SW 1271 (cell line): ENCODE measurements around the gene CAMK1.
"Not testable (repeated sequence)": the region's sequence is repeated elsewhere in the genome, so short reads cannot be mapped to it uniquely, and the experiment has no call there.

Experiments used
- DNase-seq, 2 experiments: peaks; one replicate each; lab custom pipeline; 2025; lab: John Stamatoyannopoulos, UW

CAMK1 gene

GRCh38 chr3:9776896-9777693 is 7.3 kb upstream of the CAMK1 start:
- DNase-seq: no peak

DNA sequence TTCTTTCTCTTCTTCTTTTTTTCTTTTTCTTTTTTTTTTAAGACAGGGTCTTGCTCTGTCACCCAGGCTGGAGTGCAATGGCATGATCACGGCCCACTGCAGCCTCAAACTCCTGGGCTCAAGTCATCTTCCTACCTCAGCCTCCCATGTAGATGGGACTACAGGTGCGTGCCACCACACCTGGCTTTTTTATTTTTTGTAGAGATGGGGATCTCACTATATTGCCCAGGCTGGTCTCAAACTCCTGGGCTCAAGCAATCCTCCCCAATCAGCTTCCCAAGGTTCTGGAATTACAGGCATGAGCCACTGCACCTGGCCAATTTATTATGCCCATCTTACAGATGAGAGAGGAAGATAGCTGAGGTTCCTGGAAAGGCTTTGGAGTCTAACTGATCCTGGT is 1.3 kb upstream of the CAMK1 start:
- DNase-seq: not testable (repeated sequence)

DNA sequence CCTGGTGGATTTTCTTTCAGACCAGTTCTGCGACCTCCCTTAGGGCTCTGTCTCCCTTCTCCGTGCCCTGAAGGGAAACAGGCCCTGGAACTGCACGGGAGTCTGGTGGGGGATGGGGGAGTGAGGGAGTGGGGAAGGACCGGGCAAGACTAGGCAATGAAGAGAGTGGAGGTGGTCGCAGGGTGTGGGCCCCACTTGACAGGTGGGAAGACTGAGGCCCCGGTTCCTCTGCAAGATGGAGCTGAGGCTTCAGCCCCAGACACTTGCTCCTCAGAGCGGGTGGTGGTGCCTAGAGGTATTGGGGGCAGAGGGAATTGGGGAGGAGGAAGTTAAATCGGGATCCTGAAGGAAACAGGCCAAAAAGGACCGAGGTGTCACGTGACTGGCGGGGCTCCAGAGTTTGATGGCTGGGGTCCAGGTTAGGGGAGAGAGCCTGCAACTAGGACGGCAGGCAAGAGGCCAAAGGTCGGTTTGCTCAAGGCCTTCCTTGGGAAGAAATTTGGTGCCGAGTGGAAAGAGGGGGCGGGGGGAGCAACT is 597 bp upstream of the CAMK1 start:
- no peak for DNase-seq

- no peak for DNase-seq
Measured at GRCh38 chr3:9769012-9769411, 735 bp downstream of the CAMK1 start.

- no peak for DNase-seq
Measured at GRCh38 chr3:9768141-9768775, 1.5 kb downstream of the CAMK1 start.

GRCh38 chr3:9767418-9767817 is 2.3 kb downstream of the CAMK1 start:
- DNase-seq: no peak

DNA sequence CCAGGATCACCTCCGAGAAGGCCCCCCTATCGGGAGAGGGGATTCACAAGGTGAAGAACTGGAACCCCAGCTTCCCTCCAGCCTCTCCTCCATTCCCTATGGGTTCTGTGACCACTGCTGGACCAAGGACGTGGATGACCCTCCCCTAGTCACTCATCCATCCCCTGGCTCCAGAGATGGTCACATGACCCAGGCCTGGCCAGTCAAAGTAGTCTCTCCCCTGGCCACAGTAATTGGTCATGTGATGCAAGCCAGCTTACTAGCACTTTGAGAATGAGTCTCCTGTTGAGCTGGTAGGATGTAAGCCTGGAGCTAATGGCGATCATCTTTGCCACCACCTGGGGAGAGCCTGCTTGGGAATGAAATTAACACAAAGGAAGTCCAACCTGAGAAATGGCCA is 3.9 kb downstream of the CAMK1 start:
- DNase-seq: no peak

DNA sequence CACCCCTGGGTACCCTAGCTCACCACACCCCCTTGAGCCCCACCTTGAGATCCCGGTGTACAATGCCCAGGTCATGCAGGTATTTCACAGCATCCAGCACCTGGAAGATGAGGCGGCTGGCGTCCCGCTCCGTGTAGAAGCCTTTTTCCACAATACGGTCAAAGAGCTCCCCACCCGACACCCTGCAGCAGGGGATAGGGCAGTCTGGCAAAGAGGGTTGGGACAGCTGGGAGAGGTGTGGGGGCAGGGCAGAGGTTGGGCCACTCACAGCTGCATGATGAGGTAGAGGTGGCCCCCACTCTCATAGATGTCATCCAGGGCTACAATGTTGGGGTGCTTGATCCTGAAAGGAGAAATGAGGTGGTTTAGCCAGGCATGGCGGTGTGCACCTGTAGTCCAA is 6.9 kb downstream of the CAMK1 start:
- DNase-seq: no peak

DNA sequence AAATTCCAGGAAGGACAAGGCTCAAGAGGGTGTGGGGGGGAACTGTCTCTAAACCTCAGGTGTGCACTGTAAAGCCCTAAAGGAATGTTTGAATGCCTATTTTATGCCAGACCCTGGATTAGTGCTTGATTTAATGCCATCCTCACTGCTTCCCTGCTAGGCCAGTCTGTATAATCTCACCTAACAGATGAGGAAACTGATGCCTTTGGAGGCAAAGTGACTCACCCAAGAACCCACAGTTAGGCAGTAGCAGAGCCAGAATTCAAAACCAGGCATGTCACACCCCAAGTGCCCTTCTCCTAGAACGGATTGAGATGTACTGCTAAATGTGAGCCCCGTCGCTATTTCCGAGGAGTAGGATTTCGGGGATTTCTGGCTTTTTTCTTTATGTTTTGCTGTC is 7.8 kb downstream of the CAMK1 start:
- DNase-seq: no peak

DNA sequence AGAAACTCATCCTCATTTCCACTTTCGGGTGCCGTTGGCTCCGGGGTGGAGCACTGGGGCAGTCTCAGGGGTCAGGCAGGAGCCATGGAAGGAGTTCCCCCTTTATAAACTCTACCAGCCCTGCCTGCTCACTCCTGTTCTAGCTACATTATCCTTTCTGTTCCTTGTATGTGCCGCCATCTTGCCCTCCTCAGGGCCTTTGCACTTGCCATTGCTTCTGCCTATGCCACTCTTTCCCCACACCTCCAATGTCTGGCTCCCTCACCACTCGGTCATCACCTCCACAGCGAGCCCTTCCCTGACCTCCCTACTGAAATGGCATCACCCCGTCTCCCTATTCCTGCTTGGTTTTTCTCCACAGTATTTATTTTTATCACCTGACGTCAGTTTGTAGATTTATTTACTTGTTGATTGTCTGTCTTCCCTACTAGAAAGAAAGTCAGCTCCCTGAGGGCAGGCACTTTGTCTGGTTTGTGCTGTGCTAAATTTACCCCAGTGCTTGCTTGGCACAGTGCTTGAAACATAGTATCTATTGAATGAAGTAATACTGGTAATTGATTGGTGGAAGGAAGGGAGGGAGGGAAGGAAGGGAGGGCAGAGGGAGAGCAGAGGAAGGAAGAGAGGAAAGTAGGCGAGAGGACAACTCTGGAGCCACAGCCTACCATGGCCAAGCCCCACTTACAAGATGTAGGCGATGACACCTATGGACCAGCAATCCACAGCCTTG is 8.8 kb downstream of the CAMK1 start:
- no peak for DNase-seq

DNA sequence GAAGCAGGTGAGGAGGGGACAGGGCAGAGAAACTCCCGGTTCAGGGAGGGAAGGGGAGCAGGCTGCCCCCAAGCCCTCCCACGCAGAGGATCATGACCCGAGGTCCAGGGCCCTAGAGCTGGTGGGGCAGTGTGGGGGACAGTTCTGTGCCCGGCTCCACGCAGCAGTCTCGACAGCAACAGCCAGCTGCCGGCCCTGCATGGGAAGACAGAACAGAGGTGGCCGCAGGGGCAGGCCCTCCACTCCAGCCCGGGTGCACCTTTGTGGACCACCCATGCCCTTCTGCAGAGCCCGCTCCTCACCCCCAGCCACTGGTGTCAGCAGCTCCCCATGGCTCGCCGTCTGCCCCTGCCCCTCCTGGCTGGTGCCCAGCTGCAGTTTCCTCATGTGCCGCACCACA is 12.3 kb downstream of the CAMK1 start:
- DNase-seq: no peak

DNA sequence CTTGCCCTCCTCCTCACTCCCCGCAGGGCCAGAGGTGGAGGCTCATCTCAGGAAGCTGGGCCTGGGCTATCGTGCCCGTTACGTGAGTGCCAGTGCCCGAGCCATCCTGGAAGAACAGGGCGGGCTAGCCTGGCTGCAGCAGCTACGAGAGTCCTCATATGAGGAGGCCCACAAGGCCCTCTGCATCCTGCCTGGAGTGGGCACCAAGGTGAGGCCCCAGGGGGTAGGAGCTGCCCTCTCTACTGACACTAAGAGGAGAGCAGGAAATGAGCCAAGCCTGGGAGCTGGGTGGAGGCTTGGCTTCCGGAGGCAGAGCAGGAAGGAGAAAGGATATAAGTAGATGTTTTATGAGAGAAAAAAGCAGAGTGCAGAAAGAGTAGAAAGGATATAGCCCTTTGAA is 15.1 kb downstream of the CAMK1 start:
- DNase-seq: peak in 1 of 2 experiments; percentile 43

DNA sequence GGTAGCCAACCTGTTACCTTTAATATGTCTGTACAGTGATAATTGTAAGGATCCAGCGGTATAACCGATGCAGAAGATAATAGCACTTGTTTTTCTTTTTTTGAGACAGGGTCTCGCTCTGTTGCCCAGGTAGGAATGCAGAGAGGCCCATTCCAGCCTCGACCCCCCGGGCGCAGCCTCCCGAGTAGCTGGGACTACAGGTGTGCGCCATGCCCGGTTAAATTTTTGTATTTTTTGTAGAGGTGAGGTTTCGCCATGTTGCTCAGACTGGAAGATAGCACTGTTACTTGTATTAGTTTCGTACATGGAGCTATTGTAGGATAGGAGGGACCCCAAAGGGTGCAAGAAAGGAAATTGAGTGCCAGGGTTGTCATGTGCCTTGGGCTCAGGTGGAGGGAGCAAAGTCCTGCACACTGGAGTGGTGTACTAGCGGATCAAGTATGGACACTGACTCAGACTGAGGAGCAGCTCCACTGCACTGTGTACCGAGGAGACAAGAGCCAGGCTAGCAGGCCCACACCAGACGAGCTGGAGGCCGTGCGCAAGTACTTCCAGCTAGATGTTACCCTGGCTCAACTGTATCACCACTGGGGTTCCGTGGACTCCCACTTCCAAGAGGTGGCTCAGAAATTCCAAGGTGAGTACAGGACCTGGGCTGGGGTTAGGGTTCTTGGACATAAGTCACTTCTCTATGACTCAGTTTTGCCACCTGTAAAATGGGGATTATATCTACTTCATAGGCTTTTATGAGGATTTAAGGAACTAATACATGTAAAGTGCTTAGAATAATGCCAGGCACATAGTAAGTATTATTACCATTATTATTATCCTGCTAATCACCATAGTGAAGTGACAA is 19.0 kb downstream of the CAMK1 start:
- peak in 1 of 2 experiments; percentile 24 for DNase-seq

DNA sequence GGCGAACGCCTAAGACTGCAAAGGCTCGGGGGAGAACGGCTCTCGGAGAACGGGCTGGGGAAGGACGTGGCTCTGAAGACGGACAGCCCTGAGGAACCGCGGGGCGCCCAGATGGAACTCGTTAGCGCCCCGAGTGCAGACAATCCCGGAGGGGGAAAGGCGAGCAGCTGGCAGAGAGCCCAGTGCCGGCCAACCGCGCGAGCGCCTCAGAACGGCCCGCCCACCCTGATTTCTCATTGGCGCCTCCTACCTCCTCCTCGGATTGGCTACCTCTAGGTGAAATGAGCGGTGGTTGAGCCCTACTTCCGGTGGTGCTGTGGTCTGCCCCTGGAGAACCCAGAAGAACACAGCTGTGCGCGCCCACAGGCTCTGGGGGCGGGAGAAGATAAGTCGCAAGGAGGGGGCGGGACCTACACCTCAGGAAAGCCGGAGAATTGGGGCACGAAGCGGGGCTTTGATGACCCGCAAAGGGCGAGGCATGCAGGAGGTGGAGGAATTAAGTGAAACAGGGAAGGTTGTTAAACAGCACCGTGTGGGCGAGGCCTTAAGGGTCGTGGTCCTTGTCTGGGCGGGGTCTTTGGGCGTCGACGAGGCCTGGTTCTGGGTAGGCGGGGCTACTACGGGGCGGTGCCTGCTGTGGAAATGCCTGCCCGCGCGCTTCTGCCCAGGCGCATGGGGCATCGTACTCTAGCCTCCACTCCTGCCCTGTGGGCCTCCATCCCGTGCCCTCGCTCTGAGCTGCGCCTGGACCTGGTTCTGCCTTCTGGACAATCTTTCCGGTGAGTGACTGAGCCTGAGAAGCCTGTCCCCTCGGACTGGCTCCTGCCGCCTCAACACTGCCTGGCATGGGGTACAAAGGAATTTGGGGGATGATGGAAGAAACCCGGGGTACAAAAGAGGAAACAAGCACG is 19.8 kb downstream of the CAMK1 start, which contains the start of gene OGG1:
Gene OGG1, plus strand, starts transcription at position 308 of the 911 bp plus-strand sequence. Its CDS starts 335 bp downstream, at position 643.
- DNase-seq: peak; percentile 99 to 100

- DNase-seq: peak in 1 of 2 experiments; percentile 74
Measured at GRCh38 chr3:9749296-9749644, 20.5 kb downstream of the CAMK1 start.

DNA sequence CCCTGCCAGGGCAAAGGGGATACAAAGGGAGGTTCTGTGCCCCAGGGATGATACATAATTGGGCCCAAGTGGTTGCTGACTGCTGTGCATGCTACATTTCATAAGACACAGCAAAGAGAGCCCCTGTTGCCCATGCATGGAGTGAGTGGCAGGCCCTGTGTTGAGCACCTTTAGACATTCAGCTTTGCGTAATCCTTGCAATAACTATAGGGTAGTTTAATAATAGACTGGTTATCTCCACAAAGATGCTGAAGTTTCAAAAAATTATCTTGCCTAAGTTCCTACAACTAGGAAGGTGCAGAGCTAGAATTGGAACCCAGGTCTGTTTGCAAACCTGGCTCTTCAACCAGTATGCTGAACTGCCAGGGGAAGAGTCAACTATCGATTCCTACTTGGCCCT is 21.7 kb downstream of the CAMK1 start:
- DNase-seq: no peak

- no peak for DNase-seq
Measured at GRCh38 chr3:9747267-9747666, 22.5 kb downstream of the CAMK1 start.

DNA sequence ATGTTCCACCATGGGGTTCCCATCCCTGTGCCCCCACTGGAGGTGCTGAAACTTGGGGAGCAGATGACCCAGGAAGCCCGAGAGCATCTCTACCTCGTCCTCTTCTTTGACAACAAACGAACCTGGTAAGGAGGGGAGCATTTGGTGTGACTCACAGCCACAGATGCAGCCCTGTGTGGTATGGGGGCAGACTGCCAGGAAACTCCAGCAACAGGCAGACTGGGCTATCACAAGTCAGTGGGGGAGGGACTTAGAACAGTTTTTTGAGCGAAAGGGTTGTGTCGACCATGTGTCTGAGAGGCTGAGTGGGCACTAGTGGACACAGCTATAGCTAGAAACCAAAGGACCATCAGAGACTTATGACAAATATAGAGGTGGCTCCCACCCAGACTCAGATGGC is 23.4 kb downstream of the CAMK1 start:
- no peak for DNase-seq

DNA sequence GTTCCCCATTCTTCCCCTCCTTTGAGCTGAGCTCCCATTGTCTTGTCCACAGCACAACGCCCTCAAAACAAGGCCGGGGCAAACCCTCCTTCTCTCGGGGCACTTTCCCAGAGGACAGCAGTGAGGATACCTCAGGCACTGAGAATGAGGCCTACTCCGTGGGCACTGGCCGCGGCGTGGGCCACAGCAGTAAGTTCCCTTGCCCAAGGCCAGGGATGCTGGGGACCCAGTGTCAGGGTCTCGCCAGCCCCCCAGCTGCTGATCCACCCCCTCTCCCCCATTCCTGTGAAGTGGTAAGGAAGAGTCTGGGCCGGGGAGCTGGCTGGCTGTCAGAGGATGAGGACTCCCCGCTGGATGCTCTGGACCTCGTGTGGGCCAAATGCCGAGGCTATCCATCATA is 24.2 kb downstream of the CAMK1 start:
- DNase-seq: no peak

GRCh38 chr3:9744162-9744561 is 25.6 kb downstream of the CAMK1 start:
- DNase-seq: no peak

GRCh38 chr3:9743548-9743947 is 26.2 kb downstream of the CAMK1 start:
- no peak for DNase-seq
